HEK293 (cell line): ENCODE results near the gene RBP2.

Experiments used
- ZBTB21 ChIP-seq: fragments of 450-650 bp; formaldehyde crosslinking; IDR thresholded peaks from 2 replicates; pipeline ENCODE4 v1.5.1; 2017; ENCODE audit warnings: missing biosample characterization, missing genetic modification characterization
- ZBTB8A ChIP-seq: fragments of 450-650 bp; formaldehyde crosslinking; IDR thresholded peaks from 2 replicates; pipeline ENCODE4 v1.5.1; 2016; ENCODE audit warnings: missing biosample characterization, missing genetic modification characterization
- ZEB2 ChIP-seq: fragments of 450-650 bp; formaldehyde crosslinking; IDR thresholded peaks from 2 replicates; pipeline ENCODE4 v1.5.1; 2016; ENCODE audit warnings: missing biosample characterization, missing genetic modification characterization
- ZNF24 ChIP-seq: fragments of 450-650 bp; formaldehyde crosslinking; IDR thresholded peaks from 2 replicates; pipeline ENCODE4 v1.5.1; 2016; ENCODE audit warnings: missing biosample characterization, missing genetic modification characterization
- ZNF341 ChIP-seq: fragments of 450-650 bp; formaldehyde crosslinking; IDR thresholded peaks from 2 replicates; pipeline ENCODE4; 2016; ENCODE audit warnings: low read depth, missing biosample characterization, missing genetic modification characterization
- ZNF548 ChIP-seq: fragments of 450-650 bp; formaldehyde crosslinking; IDR thresholded peaks from 2 replicates; pipeline ENCODE4 v1.5.1; 2016; ENCODE audit warnings: missing biosample characterization, missing genetic modification characterization
- ZSCAN30 ChIP-seq: fragments of 450-650 bp; IDR thresholded peaks from 2 replicates; pipeline ENCODE4 v1.5.1; 2018; ENCODE audit warnings: missing biosample characterization, mild to moderate bottlenecking, missing genetic modification characterization, moderate library complexity
- TF ChIP-seq, protein P1 (sequence below): fragments of 450-650 bp; formaldehyde crosslinking; IDR thresholded peaks from 2 replicates; pipeline ENCODE4 v1.5.1; 2016; ENCODE audit warnings: missing biosample characterization, missing genetic modification characterization

GRCh38 chr3:139454346-139454745 lies 22.0 kb downstream of the RBP2 start:
- TF ChIP-seq ZSCAN30 (tag by site-specific recombination) (no peak), ZNF341 (tag by site-specific recombination) (no peak), ZEB2 (tag by site-specific recombination) (no peak), ZNF24 (tag by site-specific recombination) (no peak), ZNF548 (tag by site-specific recombination) (no peak), ZBTB8A (no peak), ZBTB21 (no peak)
- TF ChIP-seq, protein P1, sequence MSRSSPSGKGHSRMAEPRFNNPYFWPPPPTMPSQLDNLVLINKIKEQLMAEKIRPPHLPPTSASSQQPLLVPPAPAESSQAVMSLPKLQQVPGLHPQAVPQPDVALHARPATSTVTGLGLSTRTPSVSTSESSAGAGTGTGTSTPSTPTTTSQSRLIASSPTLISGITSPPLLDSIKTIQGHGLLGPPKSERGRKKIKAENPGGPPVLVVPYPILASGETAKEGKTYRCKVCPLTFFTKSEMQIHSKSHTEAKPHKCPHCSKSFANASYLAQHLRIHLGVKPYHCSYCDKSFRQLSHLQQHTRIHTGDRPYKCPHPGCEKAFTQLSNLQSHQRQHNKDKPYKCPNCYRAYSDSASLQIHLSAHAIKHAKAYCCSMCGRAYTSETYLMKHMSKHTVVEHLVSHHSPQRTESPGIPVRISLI (tag by site-specific recombination) = no peak
